K562 (cell line): ENCODE results near the gene CC2D2B. TPM values are rescaled to one million over a fixed set of nuclear protein-coding genes. Genes with fewer than 3 reads are reported as not detected.

Source experiments
- ATAC-seq: fragments of 200-7000 bp; cut with Tn5 transposase; 3 replicates; pipeline ENCODE4 v1.9.1; 2020; ENCODE audit warnings: moderate library complexity
- BruUV-seq: library from RNA; stranded (reverse); fragments of 400-500 nt; replicated peaks from 2 replicates; lab custom pipeline; 2021; lab: Mats Ljungman, UMichigan
- CTCF ChIA-PET: fragments of 300-600 bp; formaldehyde crosslinking; extraction: SDS; loops from one replicate; lab custom pipeline; 2021; ENCODE audit warnings: low intra/inter-chr PET ratio; lab: Yijun Ruan, JAX
- POLR2A ChIA-PET: fragments of 300-600, 350-650 bp; sonication (Branson Sonifier 250); formaldehyde crosslinking; extraction: SDS; loops from one replicate; lab custom pipeline; 2021; ENCODE audit warnings: antibody characterized with exemption, inconsistent platforms; lab: Yijun Ruan, JAX
- DNase-seq, 4 experiments: peaks; one replicate each; pipeline versions ENCODE4 v3.0.0 to v3.0.0-alpha.2; 2011 to 2018; ENCODE audit warnings: low spot score in 3 of 4, mixed read lengths in 3 of 4; ENCODE audit errors: extremely low read depth in 1 of 4
- FAIRE-seq: peaks from 2 replicates; lab custom pipeline; 2011; peaks lifted over from hg19 to GRCh38; lab: Jason Lieb, UNC
- H2AFZ ChIP-seq: 2 replicates; pipeline ENCODE4 v1.6.0; 2011; ENCODE audit warnings: low read depth, low read length, control low read depth, inconsistent platforms
- H3K27ac ChIP-seq: fragments of 200-600 bp; 3 replicates; pipeline ENCODE4 v1.8.0; 2011; ENCODE audit warnings: low read depth, mild to moderate bottlenecking, control low read depth, inconsistent platforms, low read length, moderate library complexity, mixed read lengths; ENCODE audit errors: extremely low read depth
- H3K27me3 ChIP-seq, 2 experiments: fragments of 300-600 bp in 1 of 2; 2 replicates in 1 of 2; 3 replicates in 1 of 2; pipeline versions ENCODE4 v1.6.0 to v1.8.0; 2011; ENCODE audit warnings: inconsistent platforms in 2 of 2, low read length in 2 of 2, mild to moderate bottlenecking in 1 of 2, mixed read lengths in 1 of 2, moderate library complexity in 1 of 2; ENCODE audit not compliant: control insufficient read depth in 2 of 2, insufficient read depth in 2 of 2
- H3K36me3 ChIP-seq: fragments of 300-600 bp; 3 replicates; pipeline ENCODE4 v1.8.0; 2011; ENCODE audit warnings: mild to moderate bottlenecking, low read length, inconsistent platforms; ENCODE audit not compliant: control insufficient read depth, insufficient read depth
- H3K4me1 ChIP-seq, 2 experiments: fragments of 200-600 bp in 1 of 2; replicated peaks in 1 of 2; 2 replicates in 1 of 2; 3 replicates in 1 of 2; pipeline versions ENCODE4 v1.5.1 to v1.8.0; 2011; ENCODE audit warnings: inconsistent platforms in 2 of 2, low read length in 2 of 2, mild to moderate bottlenecking in 1 of 2, mixed read lengths in 1 of 2, moderate library complexity in 1 of 2; ENCODE audit not compliant: control insufficient read depth in 2 of 2, insufficient read depth in 2 of 2
- H3K4me2 ChIP-seq: 2 replicates; pipeline ENCODE4 v1.6.1; 2011; ENCODE audit warnings: low read length, control low read depth, inconsistent platforms, mixed read lengths; ENCODE audit not compliant: insufficient read depth
- H3K4me3 ChIP-seq: fragments of 200-600 bp; sonication (generic), shearing (Covaris generic); 2 replicates; pipeline ENCODE4 v1.5.1; 2016; ENCODE audit warnings: control low read depth, inconsistent platforms
- H3K79me2 ChIP-seq: fragments of 200-600 bp; 3 replicates; pipeline ENCODE4 v1.8.0; 2011; ENCODE audit warnings: low read length, inconsistent platforms; ENCODE audit not compliant: control insufficient read depth, insufficient read depth
- H3K9ac ChIP-seq, 2 experiments: 2 replicates each; pipeline versions ENCODE4 v1.6.0 to v1.6.1; 2011; ENCODE audit warnings: low read depth in 2 of 2, low read length in 2 of 2, control low read depth in 1 of 2, inconsistent platforms in 1 of 2, mild to moderate bottlenecking in 1 of 2, mixed read lengths in 1 of 2; ENCODE audit not compliant: insufficient read depth in 1 of 2
- H3K9me1 ChIP-seq: one replicate; pipeline ENCODE4 v1.6.0; 2011; ENCODE audit warnings: inconsistent platforms, mild to moderate bottlenecking, low read length, moderate library complexity; ENCODE audit not compliant: control insufficient read depth, insufficient read depth
- H3K9me3 ChIP-seq: replicated peaks from 2 replicates; pipeline ENCODE4 v1.5.1; 2011; ENCODE audit warnings: low read depth, low read length, inconsistent platforms; ENCODE audit not compliant: control insufficient read depth, insufficient read depth
- H4K20me1 ChIP-seq: replicated peaks from 2 replicates; pipeline ENCODE4 v1.6.1; 2011; ENCODE audit warnings: low read length, inconsistent platforms, mixed read lengths; ENCODE audit not compliant: control insufficient read depth, insufficient read depth
- FOSL1 ChIP-seq: fragments of 200-800 bp; sonication (Bioruptor generic); conservative IDR thresholded peaks from 2 replicates; pipeline ENCODE4 v1.6.1; 2016; ENCODE audit warnings: missing genetic modification characterization, missing compliant biosample characterization
- HEY1 ChIP-seq: fragments of 250-450 bp; sonication (Bioruptor Pico); IDR thresholded peaks from 2 replicates; pipeline ENCODE4 v1.5.0; 2020; ENCODE audit warnings: mild to moderate bottlenecking, moderate library complexity, borderline replicate concordance
- HOXB6 ChIP-seq: fragments of 250-450 bp; sonication (Bioruptor Pico); IDR thresholded peaks from 2 replicates; pipeline ENCODE4 v1.5.1; 2022; ENCODE audit warnings: mild to moderate bottlenecking, borderline replicate concordance
- ILF3 ChIP-seq: fragments of 450-650 bp; IDR thresholded peaks from 2 replicates; pipeline ENCODE4 v1.6.1; 2018; ENCODE audit warnings: antibody characterized with exemption, mild to moderate bottlenecking, moderate library complexity, borderline replicate concordance
- ILK ChIP-seq: fragments of 450-650 bp; IDR thresholded peaks from 2 replicates; pipeline ENCODE4 v1.6.1; 2016; ENCODE audit warnings: missing genetic modification characterization, low read depth, mild to moderate bottlenecking, missing compliant biosample characterization, moderate library complexity, borderline replicate concordance
- MYNN ChIP-seq, 2 experiments: sonication (generic); formaldehyde crosslinking in 1 of 2; IDR thresholded peaks; 2 replicates each; pipeline versions ENCODE4 v1.5.0 to v1.6.1; 2016 to 2020; ENCODE audit warnings: antibody characterized with exemption in 1 of 2, missing genetic modification reagents in 1 of 2
- POLR2H ChIP-seq: IDR thresholded peaks from 2 replicates; pipeline ENCODE4 v1.6.1; 2016; ENCODE audit warnings: missing genetic modification characterization, low read depth, mild to moderate bottlenecking, control low read depth, missing compliant biosample characterization, moderate library complexity
- TCFL5 ChIP-seq: fragments of 250-450 bp; sonication (Bioruptor Pico); conservative IDR thresholded peaks from 2 replicates; pipeline ENCODE4 v1.6.1; 2021; ENCODE audit warnings: mild to moderate bottlenecking, moderate library complexity, matching md5 sums
- UBTF ChIP-seq, 2 experiments: IDR thresholded peaks; 2 replicates each; pipeline ENCODE4 v1.6.1; 2012; ENCODE audit warnings: improper control_type of control experiment in 2 of 2, low read depth in 2 of 2, low read length in 2 of 2, borderline replicate concordance in 1 of 2
- YBX1 ChIP-seq: fragments of 450-650 bp; IDR thresholded peaks from 2 replicates; pipeline ENCODE4 v1.7.1; 2016; ENCODE audit warnings: mild to moderate bottlenecking
- ZNF133 ChIP-seq: fragments of 250-450 bp; sonication (Bioruptor Pico); IDR thresholded peaks from 2 replicates; pipeline ENCODE4 v1.4.0; 2020; ENCODE audit warnings: mild to moderate bottlenecking
- WGBS: fragments of 100-300 bp; shearing (Covaris generic); methylation state at CpG from one replicate; pipeline ENCODE4 v1.1.6; 2016; ENCODE audit warnings: low coverage, mixed read lengths; ENCODE audit not compliant: insufficient coverage; ENCODE audit errors: missing lambda C conversion rate; 5-methylcytosine and 5-hydroxymethylcytosine counted together
- in situ Hi-C: fragments of 300-500 bp; cut with MboI; formaldehyde crosslinking; loops from 4 replicates; pipeline ENCODE4 v1.15.0; 2018; ENCODE audit warnings: inconsistent platforms, mixed read lengths
- intact Hi-C: fragments of 100-400 bp; cut with micrococcal nuclease; formaldehyde crosslinking; loops from 2 replicates; pipeline ENCODE4 v1.14.2; 2022
- polyA plus RNA-seq, 8 experiments: library from polyadenylated mRNA; depleted of rRNA in 4 of 8; stranded (reverse) in 5 of 8; unstranded in 3 of 8; fragments of >200 nt; fragmentation: Nextera tagmentation in 2 of 8; fragmentation: Illumina TruSeq in 1 of 8; extraction: Ambion mirVana in 2 of 8; extraction: Trizol in 1 of 8; gene quantifications; 2 replicates each; pipeline versions ENCODE4 v1.2.1 to v1.2.3, GENCODE V29; 2011 to 2014; ENCODE audit warnings: inconsistent platforms in 1 of 8, missing spikeins in 1 of 8
- total RNA-seq, 7 experiments: library from RNA; depleted of rRNA in 6 of 7; stranded (reverse); fragments of >200 nt in 6 of 7; fragmentation: Illumina TruSeq in 2 of 7; extraction: Trizol in 2 of 7; gene quantifications; 2 replicates each; pipeline versions ENCODE4 v1.2.1 to v1.2.3, GENCODE V29; 2011 to 2021; ENCODE audit warnings: low replicate concordance in 1 of 7

CC2D2B gene
- total and polyA plus RNA-seq, 9 of the 15 experiments (the other 6 are each of a cell fraction or from before 2014, with no cell fraction given), result 0.10 to 0.34 (median 0.20) TPM; not detected in 5

GRCh38 chr10:96074776-96075175 lies 167.0 kb downstream of the CC2D2B start:
- POLR2A ChIA-PET, result interaction anchor here (0.7 to 1.8 kb wide), 4 partner anchors 9 to 55 kb away, joined by 3 to 7 read pairs (median 6); partner anchors contain the start of gene ZNF518A
- Histone ChIP-seq H3K9me3 (no peaks in the 10 kb centered on the region), H3K9me1 (peaks cover 3% of the 10 kb centered on the region), H3K4me2 (no peak overlapping the region), H3K4me3 (no peak overlapping the region), H2AFZ (no peak overlapping the region), H3K27me3 (no peaks in the 10 kb centered on the region), H4K20me1 (no peaks in the 10 kb centered on the region), H3K9ac (no peak overlapping the region), H3K27ac (no peak overlapping the region), H3K4me1 (peaks cover 8 to 34% of the 10 kb centered on the region in 2 experiments; a peak in 4 of 5 replicates), H3K79me2 (no peaks in the 10 kb centered on the region), H3K36me3 (no peaks in the 10 kb centered on the region)
- TF ChIP-seq YBX1 (no peak), FOSL1 (tag) (no peak), ILF3 (no peak), HEY1 (CRISPR knock-in tag) (no peak), MYNN (IDR thresholded peaks at IDR 0.05) (no peak), MYNN (CRISPR knock-in tag; IDR thresholded peaks at IDR 0.05) (no peak), ZNF133 (no peak), ILK (tag) (no peak), POLR2H (tag) (no peak), HOXB6 (CRISPR knock-in tag) (no peak), UBTF (IDR thresholded peaks at IDR 0.05; ENCODE audit: borderline replicate concordance in 1 of 2, low read depth in 2 of 2, low read length in 2 of 2) (no peak), TCFL5 (CRISPR knock-in tag) (no peak)
- CTCF ChIA-PET, result no interaction called here
- no peak for FAIRE-seq
- no TSS peak for BruUV-seq
- DNase-seq, result no peak
- intact Hi-C loops (no loop called here), in situ Hi-C loops (no loop called here)
- no peak for ATAC-seq
- WGBS, result 69% methylated on average over 2 of the region's 3 CpGs
